SK-N-SH (cell line): ENCODE measurements around the gene RPS6KL1. TPM values are rescaled to one million over a fixed set of nuclear protein-coding genes. Genes with fewer than 3 reads are reported as not detected.

Experiments used
- CTCF ChIA-PET: fragments of 300-600, 350-600 bp; formaldehyde crosslinking; extraction: SDS; loops from one replicate; lab custom pipeline; 2021; lab: Yijun Ruan, JAX
- POLR2A ChIA-PET: fragments of 350-600 bp; sonication (Branson Sonifier 250); formaldehyde crosslinking; extraction: SDS; loops from one replicate; lab custom pipeline; 2020; ENCODE audit warnings: antibody characterized with exemption, inconsistent platforms; lab: Yijun Ruan, JAX
- DNase-seq: peaks from one replicate; pipeline ENCODE4 v3.0.0; 2012
- H2AFZ ChIP-seq: fragments of 200-600 bp; sonication (generic); 2 replicates; pipeline ENCODE4 v1.8.1; 2016; ENCODE audit warnings: antibody characterized with exemption, mild to moderate bottlenecking, low read depth
- H3F3A ChIP-seq: fragments of 200-600 bp; sonication (generic); replicated peaks from 2 replicates; pipeline ENCODE3; 2016; ENCODE audit warnings: antibody characterized with exemption, mild to moderate bottlenecking; ENCODE audit not compliant: insufficient read depth
- H3K27ac ChIP-seq, 2 experiments: fragments of 200-500 bp in 1 of 2; fragments of 200-600 bp in 1 of 2; sonication (Bioruptor generic) in 1 of 2; sonication (generic), shearing (Covaris generic) in 1 of 2; 2 replicates each; pipeline versions ENCODE4 v1.5.1 to v1.6.1; 2014 to 2016; ENCODE audit warnings: low read depth in 2 of 2, inconsistent platforms in 1 of 2, low read length in 1 of 2, mild to moderate bottlenecking in 1 of 2, mixed read lengths in 1 of 2
- H3K27me3 ChIP-seq: fragments of 200-600 bp; sonication (generic), shearing (Covaris generic); 2 replicates; pipeline ENCODE4 v1.6.1; 2016; ENCODE audit warnings: mixed run types; ENCODE audit not compliant: insufficient read depth
- H3K36me3 ChIP-seq, 2 experiments: fragments of 200-500 bp in 1 of 2; fragments of 200-600 bp in 1 of 2; sonication (Bioruptor generic) in 1 of 2; sonication (generic) in 1 of 2; replicated peaks in 1 of 2; 2 replicates each; pipeline versions ENCODE3 to v1.5.1; 2014 to 2016; ENCODE audit warnings: low read length in 1 of 2, mild to moderate bottlenecking in 1 of 2; ENCODE audit not compliant: insufficient read depth in 2 of 2, control insufficient read depth in 1 of 2
- H3K4me1 ChIP-seq, 2 experiments: fragments of 200-500 bp in 1 of 2; fragments of 200-600 bp in 1 of 2; sonication (Bioruptor generic) in 1 of 2; sonication (generic), shearing (Covaris generic) in 1 of 2; 2 replicates each; pipeline versions ENCODE4 v1.5.1 to v1.6.1; 2014 to 2016; ENCODE audit warnings: low read depth in 1 of 2, low read length in 1 of 2, mixed run types in 1 of 2; ENCODE audit not compliant: insufficient read depth in 2 of 2, control insufficient read depth in 1 of 2
- H3K4me2 ChIP-seq: fragments of 200-600 bp; sonication (generic), shearing (Covaris generic); 2 replicates; pipeline ENCODE4 v1.6.1; 2017; ENCODE audit warnings: mixed run types
- H3K4me3 ChIP-seq, 2 experiments: fragments of 200-500 bp in 1 of 2; fragments of 200-600 bp in 1 of 2; sonication (Bioruptor generic) in 1 of 2; sonication (generic), shearing (Covaris generic) in 1 of 2; 2 replicates each; pipeline versions ENCODE4 v1.5.1 to v1.8.1; 2014 to 2016; ENCODE audit warnings: low read depth in 2 of 2, inconsistent platforms in 1 of 2, low read length in 1 of 2, mild to moderate bottlenecking in 1 of 2, mixed read lengths in 1 of 2, moderate library complexity in 1 of 2
- H3K79me2 ChIP-seq: fragments of 200-600 bp; sonication (generic); 2 replicates; pipeline ENCODE4 v1.8.1; 2017; ENCODE audit warnings: mild to moderate bottlenecking; ENCODE audit not compliant: insufficient read depth
- H3K9ac ChIP-seq: fragments of 200-600 bp; sonication (generic); 2 replicates; pipeline ENCODE4 v1.6.1; 2017; ENCODE audit warnings: mixed run types
- H3K9me2 ChIP-seq: fragments of 200-600 bp; sonication (generic); 2 replicates; pipeline ENCODE4 v1.6.1; 2017; ENCODE audit warnings: mixed run types
- H3K9me3 ChIP-seq: fragments of 200-600 bp; sonication (generic); 2 replicates; pipeline ENCODE4 v1.6.1; 2017; ENCODE audit warnings: mixed run types, mild to moderate bottlenecking, moderate library complexity
- H4K20me1 ChIP-seq: fragments of 200-600 bp; sonication (generic); 2 replicates; pipeline ENCODE4 v1.6.1; 2017; ENCODE audit warnings: mild to moderate bottlenecking, mixed run types; ENCODE audit not compliant: insufficient read depth
- CTCF ChIP-seq: fragments of 200-600 bp; sonication (generic); IDR thresholded peaks from 2 replicates; pipeline ENCODE4 v1.6.1; 2017; ENCODE audit warnings: antibody characterized with exemption, mild to moderate bottlenecking, moderate library complexity
- EP300 ChIP-seq, 2 experiments: IDR thresholded peaks; 2 replicates each; pipeline versions ENCODE4 v1.4.0 to v1.6.1; 2012; ENCODE audit warnings: borderline replicate concordance in 1 of 2, low read depth in 1 of 2, low read length in 1 of 2
- EZH2phosphoT487 ChIP-seq: fragments of 200-600 bp; sonication (generic); IDR thresholded peaks from 2 replicates; pipeline ENCODE4 v1.6.1; 2017; ENCODE audit warnings: low read depth, mixed run types, mild to moderate bottlenecking, antibody characterized with exemption, moderate library complexity, borderline replicate concordance
- GABPA ChIP-seq: IDR thresholded peaks from 2 replicates; pipeline ENCODE4 v1.4.0; 2012; ENCODE audit warnings: low read depth, mild to moderate bottlenecking
- GATA2 ChIP-seq: sonication (generic); formaldehyde crosslinking; IDR thresholded peaks from 2 replicates; pipeline ENCODE4 v1.5.0; 2020; ENCODE audit warnings: mild to moderate bottlenecking, missing genetic modification reagents
- MXI1 ChIP-seq: IDR thresholded peaks from 2 replicates; pipeline ENCODE4 v1.6.1; 2012; ENCODE audit warnings: mild to moderate bottlenecking, low read depth, low read length, improper control_type of control experiment
- NRF1 ChIP-seq: IDR thresholded peaks from 2 replicates; pipeline ENCODE4 v1.6.1; 2012; ENCODE audit warnings: low read depth, mild to moderate bottlenecking, low read length
- PBX3 ChIP-seq: IDR thresholded peaks from 2 replicates; pipeline ENCODE4; 2012
- POLR2AphosphoS5 ChIP-seq: IDR thresholded peaks from 2 replicates; pipeline ENCODE4 v1.6.1; 2012; ENCODE audit warnings: low read depth, low read length
- REST ChIP-seq: IDR thresholded peaks from 2 replicates; pipeline ENCODE4 v1.6.1; 2012; ENCODE audit warnings: mild to moderate bottlenecking, low read depth, low read length, moderate library complexity
- RFX5 ChIP-seq: IDR thresholded peaks from 2 replicates; pipeline ENCODE4 v1.6.1; 2012; ENCODE audit warnings: mild to moderate bottlenecking, improper control_type of control experiment, low read length
- TEAD4 ChIP-seq: IDR thresholded peaks from 2 replicates; pipeline ENCODE4 v1.4.0; 2012; ENCODE audit warnings: mild to moderate bottlenecking, borderline replicate concordance; ENCODE audit not compliant: insufficient read depth
- USF1 ChIP-seq: IDR thresholded peaks from 2 replicates; pipeline ENCODE4 v1.4.0; 2012; ENCODE audit warnings: low read depth, borderline replicate concordance
- YY1 ChIP-seq: IDR thresholded peaks from 2 replicates; pipeline ENCODE4 v1.4.0; 2012; ENCODE audit warnings: low read depth, mild to moderate bottlenecking
- WGBS: methylation state at CpG from one replicate; pipeline ENCODE4 v1.1.6; 2017; ENCODE audit warnings: low lambda C conversion rate; 5-methylcytosine and 5-hydroxymethylcytosine counted together
- polyA plus RNA-seq, 3 experiments: library from polyadenylated mRNA; depleted of rRNA; stranded (reverse); fragments of >200 nt; gene quantifications; 2 replicates each; pipeline ENCODE4 v1.2.3, GENCODE V29; 2012

Gene RPS6KL1
- polyA plus RNA-seq, 1 of the 3 experiments (the other 2 are of a cell fraction), result 2.5 TPM

GRCh38 chr14:74917178-74917543, 5.9 kb downstream of the RPS6KL1 start:
- H3K4me1 ChIP-seq, result no peaks in the 10 kb centered on the region; a peak in 1 of 4 replicates
- H3K79me2 ChIP-seq, result no peaks in the 10 kb centered on the region
- H4K20me1 ChIP-seq, result no peaks in the 10 kb centered on the region
- H3K4me3 ChIP-seq, result no peak overlapping the region
- H3K27ac ChIP-seq, result no peak overlapping the region
- no peaks in the 10 kb centered on the region for H3K9me2 ChIP-seq
- H3K36me3 ChIP-seq, result no peaks in the 10 kb centered on the region
- no peak overlapping the region for H2AFZ ChIP-seq
- no peak overlapping the region for H3K4me2 ChIP-seq
- POLR2A ChIA-PET, result interaction anchor here (0.6 kb wide), 1 partner anchor 61 kb away, joined by 4 read pairs; no protein-coding TSS in a partner anchor
- no peaks in the 10 kb centered on the region for H3K27me3 ChIP-seq
- TF ChIP-seq USF1 (no peak), CTCF (no peak)
- TF ChIP-seq, all 33 proteins: peak for 0
- no peak overlapping the region for H3K9ac ChIP-seq
- CTCF ChIA-PET, result interaction anchor here (0.8 to 2.7 kb wide), 7 partner anchors 9 to 173 kb away, joined by 3 to 16 read pairs (median 5); no protein-coding TSS in a partner anchor
- no peaks in the 10 kb centered on the region for H3K9me3 ChIP-seq
- H3F3A ChIP-seq, result no peaks in the 10 kb centered on the region
- no peak for DNase-seq
- WGBS, result 100% methylated on average over 2 of the region's 5 CpGs

GRCh38 chr14:74915826-74916225, 7.2 kb downstream of the RPS6KL1 start:
- H3K9ac ChIP-seq, result no peak overlapping the region
- WGBS, result 47% methylated on average over 5 of the region's 7 CpGs
- DNase-seq, result no peak
- CTCF ChIA-PET, result interaction anchor here (1.4 to 2.7 kb wide), 2 partner anchors 10 to 173 kb away, joined by 11 to 16 read pairs; no protein-coding TSS in a partner anchor
- no peak for TF ChIP-seq POLR2AphosphoS5
- TF ChIP-seq TEAD4, result no peak
- TF ChIP-seq CTCF, result no peak
- no peak for TF ChIP-seq EZH2phosphoT487
- TF ChIP-seq YY1, result no peak
- no peak for TF ChIP-seq MXI1
- no peak for TF ChIP-seq PBX3
- no peak for TF ChIP-seq RFX5
- TF ChIP-seq GABPA, result no peak
- TF ChIP-seq NRF1, result no peak
- TF ChIP-seq USF1, result no peak
- TF ChIP-seq EP300 (IDR thresholded peaks at IDR 0.05; ENCODE audit: borderline replicate concordance in 1 of 2, low read depth in 1 of 2, low read length in 1 of 2), result no peak
- TF ChIP-seq GATA2, result no peak
- no peak for TF ChIP-seq REST
- TF ChIP-seq, all 33 proteins: peak for 0
- H3K36me3 ChIP-seq, result no peaks in the 10 kb centered on the region
- H2AFZ ChIP-seq, result no peak overlapping the region
- no peak overlapping the region for H3K27ac ChIP-seq
- H3K4me3 ChIP-seq, result no peak overlapping the region
- H3K4me2 ChIP-seq, result no peak overlapping the region
- H4K20me1 ChIP-seq, result no peaks in the 10 kb centered on the region
- POLR2A ChIA-PET, result no interaction called here
- H3K27me3 ChIP-seq, result no peaks in the 10 kb centered on the region
- H3K4me1 ChIP-seq, result no peaks in the 10 kb centered on the region; a peak in 1 of 4 replicates
- H3F3A ChIP-seq, result no peaks in the 10 kb centered on the region
- H3K9me2 ChIP-seq, result no peaks in the 10 kb centered on the region
- H3K9me3 ChIP-seq, result no peaks in the 10 kb centered on the region
- H3K79me2 ChIP-seq, result no peaks in the 10 kb centered on the region
